Mesendoderm (in vitro differentiated cells): ENCODE results near the gene CDC42EP3.

ENCODE experiments used
- DNase-seq: peaks from one replicate; pipeline ENCODE4 v3.0.0; 2013
- H2AK5ac ChIP-seq: 2 replicates; pipeline ENCODE4 v1.6.1; 2013; ENCODE audit warnings: low read length, inconsistent platforms
- H2BK120ac ChIP-seq: 2 replicates; pipeline ENCODE4 v1.6.1; 2013; ENCODE audit warnings: low read depth, mild to moderate bottlenecking, low read length, moderate library complexity, mixed read lengths
- H2BK15ac ChIP-seq: replicated peaks from 2 replicates; pipeline ENCODE4 v1.6.1; 2013; ENCODE audit warnings: low read depth, mild to moderate bottlenecking, moderate library complexity
- H2BK5ac ChIP-seq: 2 replicates; pipeline ENCODE4 v1.6.1; 2013; ENCODE audit warnings: low read length, inconsistent platforms
- H3K18ac ChIP-seq: 2 replicates; pipeline ENCODE4 v1.6.1; 2013; ENCODE audit warnings: mild to moderate bottlenecking, low read length, mixed read lengths
- H3K23ac ChIP-seq: one replicate; pipeline ENCODE4 v1.6.1; 2013; ENCODE audit warnings: low read length
- H3K27ac ChIP-seq: 2 replicates; pipeline ENCODE4 v1.5.1; 2013; ENCODE audit warnings: low read depth, mild to moderate bottlenecking, inconsistent platforms, low read length, moderate library complexity
- H3K27me3 ChIP-seq: 2 replicates; pipeline ENCODE4 v1.6.1; 2013; ENCODE audit warnings: low read length, control low read depth, mild to moderate bottlenecking, inconsistent platforms; ENCODE audit not compliant: insufficient read depth, poor library complexity
- H3K36me3 ChIP-seq: 2 replicates; pipeline ENCODE4 v1.6.1; 2013; ENCODE audit warnings: low read length, inconsistent platforms; ENCODE audit not compliant: control insufficient read depth, insufficient read depth
- H3K4ac ChIP-seq: one replicate; pipeline ENCODE4 v1.6.1; 2013; ENCODE audit warnings: low read depth, mild to moderate bottlenecking, low read length, moderate library complexity
- H3K4me1 ChIP-seq: 2 replicates; pipeline ENCODE4 v1.6.1; 2013; ENCODE audit warnings: low read depth, low read length, inconsistent platforms; ENCODE audit not compliant: control insufficient read depth
- H3K4me2 ChIP-seq: 2 replicates; pipeline ENCODE4 v1.6.1; 2013; ENCODE audit warnings: low read length
- H3K4me3 ChIP-seq: 2 replicates; pipeline ENCODE4 v1.5.1; 2013; ENCODE audit warnings: mild to moderate bottlenecking, low read length
- H3K56ac ChIP-seq: one replicate; pipeline ENCODE4 v1.6.1; 2013; ENCODE audit warnings: low read length
- H3K79me1 ChIP-seq: 2 replicates; pipeline ENCODE4 v1.6.1; 2013; ENCODE audit warnings: low read length, inconsistent platforms
- H3K79me2 ChIP-seq: 2 replicates; pipeline ENCODE4 v1.6.1; 2013; ENCODE audit warnings: mild to moderate bottlenecking, low read length; ENCODE audit not compliant: control insufficient read depth, insufficient read depth
- H3K9ac ChIP-seq: 2 replicates; pipeline ENCODE4 v1.6.1; 2013; ENCODE audit warnings: low read length, inconsistent platforms
- H4K5ac ChIP-seq: one replicate; pipeline ENCODE4 v1.6.1; 2013; ENCODE audit warnings: low read length
- H4K8ac ChIP-seq: one replicate; pipeline ENCODE4 v1.6.1; 2013; ENCODE audit warnings: low read depth, mild to moderate bottlenecking, control low read depth, low read length, moderate library complexity
- WGBS: extraction: QIAGEN DNeasy Blood & Tissue Kit; methylation state at CpG from one replicate; pipeline ENCODE4 v1.1.7; 2013; ENCODE audit warnings: low lambda C conversion rate, missing lambda C conversion rate; ENCODE audit not compliant: insufficient coverage; ENCODE audit errors: extremely low coverage; 5-methylcytosine and 5-hydroxymethylcytosine counted together

CDC42EP3 gene

DNA sequence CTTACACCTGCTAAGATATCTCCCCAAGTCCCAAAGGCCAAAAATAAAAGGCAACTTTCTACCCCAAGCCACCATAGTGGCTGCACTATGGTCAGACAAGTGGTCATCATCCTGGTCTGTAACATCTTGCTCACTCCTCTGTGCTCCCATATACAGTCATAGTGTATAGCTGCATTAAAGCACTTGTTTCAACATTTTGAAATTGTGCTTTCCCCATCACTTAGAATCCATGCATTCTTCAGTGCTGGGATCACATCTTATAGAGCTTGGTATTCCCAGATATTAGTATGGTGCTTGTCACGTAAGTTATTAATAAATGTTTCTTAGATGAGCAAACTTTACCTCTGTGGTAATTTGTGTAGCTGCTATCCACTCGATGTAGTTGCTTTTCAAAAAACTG lies 40.4 kb upstream of the CDC42EP3 start:
- no peak overlapping the region for H3K18ac ChIP-seq
- no peak overlapping the region for H3K23ac ChIP-seq
- no peak overlapping the region for H3K56ac ChIP-seq
- no peak overlapping the region for H2BK15ac ChIP-seq
- H3K27ac ChIP-seq, result no peak overlapping the region
- no CpG with 5 or more reads among the region's 2 CpGs for WGBS
- no peak overlapping the region for H3K4me3 ChIP-seq
- no peaks in the 10 kb centered on the region for H3K36me3 ChIP-seq
- H3K4me2 ChIP-seq, result no peak overlapping the region
- no peak overlapping the region for H4K8ac ChIP-seq
- no peaks in the 10 kb centered on the region for H3K79me1 ChIP-seq
- H2BK120ac ChIP-seq, result no peak overlapping the region
- H3K27me3 ChIP-seq, result no peaks in the 10 kb centered on the region
- no peak overlapping the region for H4K5ac ChIP-seq
- no peak overlapping the region for H2BK5ac ChIP-seq
- H3K9ac ChIP-seq, result no peak overlapping the region
- no peaks in the 10 kb centered on the region for H3K4me1 ChIP-seq
- no peak overlapping the region for H3K4ac ChIP-seq
- DNase-seq, result no peak
- no peaks in the 10 kb centered on the region for H3K79me2 ChIP-seq
- H2AK5ac ChIP-seq, result no peak overlapping the region

DNA sequence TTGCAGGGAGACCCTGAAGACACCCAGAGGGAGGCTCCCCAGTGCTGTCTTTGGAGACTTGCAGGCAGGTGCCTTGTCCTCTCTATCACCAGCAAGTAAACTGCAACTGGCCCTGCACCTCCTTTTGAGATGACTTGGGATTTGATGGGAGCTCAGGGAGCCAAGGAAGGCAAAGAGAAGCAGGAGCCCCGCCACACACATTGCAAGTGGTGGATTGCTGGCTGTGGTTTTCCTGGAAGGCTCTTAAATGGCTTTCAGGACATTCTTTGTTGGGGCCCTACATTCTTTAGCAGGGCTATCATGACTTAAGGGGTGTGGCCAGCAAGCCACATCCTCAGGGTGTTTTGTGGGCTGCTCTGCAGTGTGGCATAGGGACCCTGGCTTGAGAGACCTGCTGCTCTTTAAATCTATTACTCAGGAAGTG lies 39.9 kb upstream of the CDC42EP3 start:
- Histone ChIP-seq H3K9ac (no peak overlapping the region), H3K4me2 (no peak overlapping the region), H3K27me3 (no peaks in the 10 kb centered on the region), H3K4ac (no peak overlapping the region), H3K4me1 (no peaks in the 10 kb centered on the region), H2BK15ac (no peak overlapping the region), H4K8ac (no peak overlapping the region), H3K56ac (no peak overlapping the region), H2AK5ac (no peak overlapping the region), H3K79me1 (no peaks in the 10 kb centered on the region), H4K5ac (no peak overlapping the region), H3K27ac (no peak overlapping the region), H2BK120ac (no peak overlapping the region), H3K79me2 (no peaks in the 10 kb centered on the region), H3K4me3 (no peak overlapping the region), H3K36me3 (no peaks in the 10 kb centered on the region), H2BK5ac (no peak overlapping the region), H3K23ac (no peak overlapping the region), H3K18ac (no peak overlapping the region)
- peak; percentile 95 for DNase-seq
- WGBS, result no CpG with 5 or more reads among the region's 1 CpG

DNA sequence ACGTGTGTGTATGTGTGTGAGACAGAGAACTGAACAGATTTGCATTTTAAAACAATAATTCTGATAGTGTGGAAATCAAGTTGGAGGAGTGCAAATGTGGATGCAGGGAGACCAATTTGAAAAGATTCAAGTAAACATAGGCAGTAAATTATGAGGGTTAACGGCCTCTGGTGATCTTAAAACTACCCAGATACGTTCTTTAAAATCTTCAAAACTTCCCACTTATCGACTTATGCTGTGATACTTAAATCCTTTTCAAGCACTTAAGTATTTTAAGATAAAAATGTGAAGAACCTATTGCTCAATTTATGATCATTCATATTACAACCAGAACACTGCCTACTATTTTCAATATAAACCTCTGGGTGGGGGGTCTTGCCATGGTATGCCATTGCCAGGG lies 37.7 kb upstream of the CDC42EP3 start:
- Histone ChIP-seq H3K27me3 (peaks cover 2% of the 10 kb centered on the region), H3K23ac (no peak overlapping the region), H3K79me1 (no peaks in the 10 kb centered on the region), H4K8ac (no peak overlapping the region), H3K36me3 (no peaks in the 10 kb centered on the region), H2BK15ac (no peak overlapping the region), H3K4me1 (no peaks in the 10 kb centered on the region), H2BK120ac (no peak overlapping the region), H3K79me2 (no peaks in the 10 kb centered on the region), H3K4me2 (no peak overlapping the region), H3K9ac (no peak overlapping the region), H3K4me3 (no peak overlapping the region), H3K27ac (no peak overlapping the region), H2AK5ac (no peak overlapping the region), H3K56ac (no peak overlapping the region), H3K18ac (no peak overlapping the region), H2BK5ac (no peak overlapping the region), H4K5ac (no peak overlapping the region), H3K4ac (no peak overlapping the region)
- no peak for DNase-seq
- WGBS, result 100% methylated on average over 2 of the region's 4 CpGs

DNA sequence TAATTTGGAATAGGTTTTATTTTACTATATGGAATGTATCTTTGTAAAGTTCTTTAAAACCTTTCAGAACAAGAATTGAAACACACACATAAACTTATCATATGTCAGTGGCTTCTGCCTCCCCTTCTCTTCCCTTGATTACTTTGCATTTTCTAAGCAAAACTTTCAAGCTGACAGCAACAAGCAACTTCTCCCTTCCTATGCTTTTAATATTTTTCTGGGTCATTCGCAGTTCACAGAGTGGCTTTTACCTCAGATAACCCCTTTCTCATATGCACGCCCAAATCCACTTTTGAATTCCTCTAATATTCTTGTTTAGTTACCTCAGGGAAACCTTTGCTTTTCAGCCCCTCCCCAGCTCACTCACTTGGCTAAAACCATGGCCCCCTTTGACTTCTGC lies 36.7 kb upstream of the CDC42EP3 start:
- Histone ChIP-seq H4K8ac (no peak overlapping the region), H2BK5ac (no peak overlapping the region), H3K27me3 (peaks cover 2% of the 10 kb centered on the region), H3K23ac (no peak overlapping the region), H3K27ac (no peak overlapping the region), H3K18ac (no peak overlapping the region), H3K36me3 (no peaks in the 10 kb centered on the region), H3K4ac (no peak overlapping the region), H3K9ac (no peak overlapping the region), H4K5ac (no peak overlapping the region), H3K79me1 (no peaks in the 10 kb centered on the region), H2AK5ac (no peak overlapping the region), H3K4me3 (no peak overlapping the region), H2BK120ac (no peak overlapping the region), H2BK15ac (no peak overlapping the region), H3K79me2 (no peaks in the 10 kb centered on the region), H3K56ac (no peak overlapping the region), H3K4me2 (no peak overlapping the region), H3K4me1 (no peaks in the 10 kb centered on the region)
- no CpG with 5 or more reads among the region's 2 CpGs for WGBS
- no peak for DNase-seq

DNA sequence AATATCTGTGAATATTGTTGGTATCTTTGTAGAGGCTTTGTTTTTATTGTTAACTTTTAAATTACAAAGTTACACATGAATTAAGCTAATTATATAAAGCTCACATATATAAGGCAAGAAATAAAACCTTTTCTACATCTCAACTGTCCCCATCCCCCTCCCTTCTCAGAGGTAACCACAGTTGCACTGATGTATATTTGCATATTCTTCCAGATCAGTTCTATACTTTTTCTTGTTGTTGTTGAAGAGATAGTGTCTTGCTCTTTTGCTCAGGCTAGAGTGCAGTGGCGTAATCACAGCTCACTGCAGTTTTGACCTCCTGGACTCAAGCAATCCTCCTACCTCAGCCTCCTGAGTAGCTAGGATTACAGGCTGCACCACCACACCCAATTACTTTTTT lies 36.0 kb upstream of the CDC42EP3 start:
- H4K5ac ChIP-seq, result no peak overlapping the region
- DNase-seq, result no peak
- WGBS, result no CpG with 5 or more reads among the region's 1 CpG
- no peak overlapping the region for H3K27ac ChIP-seq
- no peak overlapping the region for H3K4me3 ChIP-seq
- no peaks in the 10 kb centered on the region for H3K36me3 ChIP-seq
- no peak overlapping the region for H2BK15ac ChIP-seq
- no peak overlapping the region for H3K9ac ChIP-seq
- H3K18ac ChIP-seq, result no peak overlapping the region
- H3K4me1 ChIP-seq, result no peaks in the 10 kb centered on the region
- H3K4me2 ChIP-seq, result no peak overlapping the region
- H3K56ac ChIP-seq, result no peak overlapping the region
- H4K8ac ChIP-seq, result no peak overlapping the region
- no peak overlapping the region for H3K4ac ChIP-seq
- H3K79me1 ChIP-seq, result no peaks in the 10 kb centered on the region
- H2AK5ac ChIP-seq, result no peak overlapping the region
- H2BK120ac ChIP-seq, result no peak overlapping the region
- H3K27me3 ChIP-seq, result peaks cover 2% of the 10 kb centered on the region
- no peaks in the 10 kb centered on the region for H3K79me2 ChIP-seq
- no peak overlapping the region for H2BK5ac ChIP-seq
- no peak overlapping the region for H3K23ac ChIP-seq

DNA sequence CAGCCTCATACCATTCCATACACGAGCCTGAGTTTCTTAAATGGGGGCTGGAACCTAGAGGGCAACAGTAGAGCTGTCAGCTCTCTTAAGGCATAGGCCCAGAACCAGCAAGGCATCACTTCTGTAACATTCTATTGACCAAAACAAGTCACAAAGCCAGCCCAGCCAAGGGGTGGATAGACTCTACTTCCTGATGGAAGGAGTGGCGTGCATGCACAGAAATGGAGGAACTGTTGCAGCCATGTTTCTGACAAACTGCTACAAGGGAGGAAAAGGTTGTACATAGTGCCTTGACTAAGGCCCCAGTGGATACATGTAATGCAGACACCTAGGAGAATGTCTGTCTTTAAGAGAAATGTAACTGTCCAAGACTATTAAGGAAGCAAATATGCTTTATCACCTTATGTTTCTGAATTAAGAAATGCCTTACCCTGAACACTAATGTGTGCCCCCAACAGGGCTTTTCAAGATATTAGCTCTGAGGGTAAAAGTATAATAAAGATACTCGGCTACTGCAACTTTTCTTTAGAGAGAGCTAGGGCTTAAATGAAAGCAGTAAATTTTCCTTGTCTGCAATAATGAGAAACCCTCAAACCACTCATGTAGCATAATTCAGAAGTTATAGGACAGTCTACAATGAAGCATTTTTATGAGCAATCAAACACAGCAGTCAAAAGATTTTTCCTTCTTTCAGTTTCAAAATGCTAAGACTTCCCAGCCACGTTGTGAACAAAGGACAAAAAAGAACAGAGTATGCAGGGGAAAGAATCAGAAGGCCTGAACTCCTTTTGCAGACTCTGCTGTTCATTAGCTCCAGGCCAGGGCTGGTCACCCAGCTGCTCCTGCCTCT lies 35.1 kb upstream of the CDC42EP3 start:
- no peak overlapping the region for H3K4ac ChIP-seq
- no peak overlapping the region for H3K4me2 ChIP-seq
- H2AK5ac ChIP-seq, result no peak overlapping the region
- H3K56ac ChIP-seq, result no peak overlapping the region
- H3K79me1 ChIP-seq, result no peaks in the 10 kb centered on the region
- H4K5ac ChIP-seq, result no peak overlapping the region
- H3K4me1 ChIP-seq, result no peaks in the 10 kb centered on the region
- DNase-seq, result no peak
- no peak overlapping the region for H3K18ac ChIP-seq
- no peak overlapping the region for H3K4me3 ChIP-seq
- H3K23ac ChIP-seq, result no peak overlapping the region
- no peak overlapping the region for H2BK120ac ChIP-seq
- no CpG with 5 or more reads among the region's 4 CpGs for WGBS
- no peak overlapping the region for H3K27ac ChIP-seq
- H3K79me2 ChIP-seq, result no peaks in the 10 kb centered on the region
- peaks cover 2% of the 10 kb centered on the region for H3K27me3 ChIP-seq
- no peaks in the 10 kb centered on the region for H3K36me3 ChIP-seq
- no peak overlapping the region for H2BK5ac ChIP-seq
- H4K8ac ChIP-seq, result no peak overlapping the region
- no peak overlapping the region for H2BK15ac ChIP-seq
- H3K9ac ChIP-seq, result no peak overlapping the region
